Hepatic stellate cell (primary cell): ENCODE data around the gene ACOT13.
"Not testable (repeated sequence)": the region's sequence is repeated elsewhere in the genome, so short reads cannot be mapped to it uniquely, and the experiment has no call there.

Experiments used
- DNase-seq: peaks from one replicate; pipeline ENCODE4 v3.0.0; 2011; ENCODE audit warnings: low spot score

The ACOT13 gene

DNA sequence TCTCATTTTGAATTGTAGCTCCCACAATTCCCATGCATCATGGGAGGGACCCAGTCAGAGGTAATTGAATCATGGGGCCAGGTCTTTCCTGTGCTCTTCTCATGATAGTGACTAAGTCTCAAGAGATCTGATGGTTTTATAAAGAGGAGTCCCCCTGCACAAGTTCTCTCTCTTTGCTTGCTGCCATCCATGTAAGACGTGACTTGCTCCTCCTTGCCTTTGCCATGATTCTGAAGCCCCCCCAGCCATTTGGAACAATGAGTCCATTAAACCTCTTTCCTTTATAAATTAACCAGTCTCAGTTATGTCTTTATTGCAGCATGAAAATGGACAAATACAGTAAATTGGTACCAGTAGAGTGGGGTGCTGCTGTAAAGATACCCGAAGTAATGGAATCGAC, 63.8 kb downstream of the ACOT13 start:
- DNase-seq, result not testable (repeated sequence)

DNA sequence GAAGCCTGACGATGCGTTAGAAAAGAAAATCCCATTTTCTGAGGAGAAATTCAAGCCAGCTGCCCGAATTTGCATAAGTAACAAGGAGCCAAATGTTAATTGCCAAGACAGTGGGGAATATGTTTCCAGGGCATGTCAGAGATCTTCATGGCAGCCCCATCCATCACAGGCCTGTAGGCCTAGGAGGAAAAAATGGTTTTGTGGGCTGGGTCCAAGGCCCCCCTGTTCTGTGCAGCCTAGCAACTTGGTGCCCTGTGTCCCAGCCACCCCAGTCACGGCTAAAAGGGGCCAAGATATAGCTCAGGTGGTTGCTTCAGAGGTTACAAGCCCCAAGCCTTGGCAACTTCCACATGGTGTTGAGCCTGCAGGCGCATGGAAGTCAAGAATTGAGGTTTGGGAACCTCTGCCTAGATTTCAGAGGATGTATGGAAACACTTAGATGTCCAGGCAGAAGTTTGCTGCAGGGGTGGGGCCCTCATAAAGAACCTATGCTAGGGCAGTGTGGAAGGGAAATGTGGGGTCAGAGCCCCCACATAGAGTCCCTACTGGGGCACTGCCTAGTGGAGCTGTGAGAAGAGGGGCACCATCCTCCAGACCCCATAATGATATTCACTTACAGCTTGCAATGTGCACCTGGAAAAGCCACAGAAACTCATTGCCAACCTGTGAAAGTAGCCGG, 64.7 kb downstream of the ACOT13 start:
- DNase-seq, result not testable (repeated sequence)

DNA sequence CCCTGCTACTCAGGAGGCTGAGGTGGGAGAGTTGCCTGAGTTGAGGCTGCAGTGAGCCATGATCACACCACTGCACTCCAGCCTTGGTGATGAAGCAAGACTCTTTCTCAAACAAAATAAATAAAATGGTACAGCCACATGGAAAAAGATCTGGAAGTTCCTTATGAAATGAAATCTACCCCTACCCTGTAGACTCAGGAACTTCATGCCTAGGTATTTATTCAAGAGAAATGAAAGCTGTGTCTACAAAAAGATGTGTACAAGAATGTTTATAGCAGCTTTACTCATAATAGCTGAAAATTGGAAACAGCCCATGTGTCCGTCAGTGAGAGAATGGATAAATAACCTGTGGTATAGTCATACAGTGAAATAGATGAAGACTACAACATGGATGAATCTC, 67.3 kb downstream of the ACOT13 start:
- no peak for DNase-seq

DNA sequence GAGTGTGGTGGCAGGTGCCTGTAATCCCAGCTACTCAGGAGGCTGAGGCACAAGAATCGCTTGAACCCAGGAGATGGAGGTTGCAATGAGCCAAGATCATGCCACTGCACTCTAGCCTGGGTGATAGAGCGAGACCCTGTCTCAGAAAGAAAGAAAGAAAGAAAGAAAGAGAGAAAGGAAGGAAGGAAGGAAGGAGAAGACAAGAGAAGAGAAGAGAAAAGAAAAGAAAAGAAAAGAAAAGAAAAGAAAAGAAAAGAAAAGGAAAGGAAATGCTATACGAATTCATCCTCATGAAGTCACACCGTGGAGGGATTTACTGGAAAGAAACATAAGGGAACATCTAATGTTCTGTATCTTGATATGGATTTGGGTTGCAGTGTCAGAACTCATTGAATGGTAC, 67.8 kb downstream of the ACOT13 start:
- DNase-seq, result not testable (repeated sequence)

DNA sequence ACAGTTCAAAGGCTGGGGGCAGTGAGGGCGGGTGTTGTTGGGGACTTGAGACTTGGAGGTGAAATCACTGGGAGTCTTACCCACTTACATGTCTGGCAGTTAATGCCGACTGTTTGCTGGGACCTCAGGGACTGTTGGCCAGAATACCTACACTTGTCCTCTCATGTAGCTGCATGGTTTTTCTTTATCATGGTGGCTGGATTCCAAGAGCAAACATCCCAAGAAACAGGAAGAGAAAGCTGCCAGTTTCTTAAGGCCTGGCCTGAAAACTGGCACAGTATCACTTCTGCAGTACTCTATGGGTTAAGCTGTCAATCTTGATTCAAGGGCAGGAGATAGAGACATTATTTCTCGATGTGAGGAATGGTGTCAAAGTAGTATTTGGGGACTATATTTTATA, 71.9 kb downstream of the ACOT13 start:
- no peak for DNase-seq

DNA sequence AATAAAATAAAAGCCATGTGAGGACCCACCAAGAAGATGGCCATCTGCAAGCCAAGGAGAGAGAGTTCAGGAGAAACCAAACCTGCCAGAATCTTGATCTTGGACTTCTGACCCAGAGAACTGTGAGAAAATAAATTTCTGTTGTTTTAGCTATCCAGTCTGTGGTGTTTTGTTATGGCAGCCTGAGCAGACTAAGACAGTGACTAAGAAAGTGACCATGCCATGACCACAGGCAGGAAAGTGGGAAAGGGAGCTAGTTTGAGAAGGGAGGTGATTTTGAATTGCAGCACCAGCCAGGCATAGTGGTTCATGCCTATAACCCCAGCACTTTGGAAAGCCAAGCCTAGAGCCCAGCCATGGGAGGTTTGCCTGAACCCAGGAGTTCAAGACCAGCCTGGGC, 74.0 kb downstream of the ACOT13 start:
- DNase-seq, result no peak

DNA sequence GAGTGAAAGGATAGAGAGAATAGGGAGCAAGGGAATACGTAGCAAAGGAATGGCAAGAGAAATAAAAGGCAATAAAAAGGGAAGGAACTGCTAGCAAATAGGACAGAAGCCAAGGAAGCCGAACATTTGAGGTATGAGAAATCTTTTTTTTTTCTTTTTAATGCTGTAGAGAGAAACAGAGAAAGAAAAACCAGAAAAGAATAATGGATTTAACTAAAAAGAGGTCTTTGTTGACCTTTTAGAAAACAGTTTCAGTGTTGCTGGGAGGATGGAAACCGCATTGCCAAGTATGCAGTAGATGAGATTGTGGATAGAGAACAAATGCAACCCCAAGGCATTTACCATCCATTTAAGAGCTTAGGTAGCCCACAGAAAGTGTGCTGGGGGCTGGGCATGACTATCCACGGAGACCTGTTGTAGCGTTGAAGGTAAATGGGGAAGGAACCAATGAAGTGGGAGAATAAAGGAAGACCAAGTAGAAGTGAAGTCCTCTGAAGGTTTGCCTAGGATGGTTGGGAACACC, 75.4 kb downstream of the ACOT13 start:
- DNase-seq, result no peak

DNA sequence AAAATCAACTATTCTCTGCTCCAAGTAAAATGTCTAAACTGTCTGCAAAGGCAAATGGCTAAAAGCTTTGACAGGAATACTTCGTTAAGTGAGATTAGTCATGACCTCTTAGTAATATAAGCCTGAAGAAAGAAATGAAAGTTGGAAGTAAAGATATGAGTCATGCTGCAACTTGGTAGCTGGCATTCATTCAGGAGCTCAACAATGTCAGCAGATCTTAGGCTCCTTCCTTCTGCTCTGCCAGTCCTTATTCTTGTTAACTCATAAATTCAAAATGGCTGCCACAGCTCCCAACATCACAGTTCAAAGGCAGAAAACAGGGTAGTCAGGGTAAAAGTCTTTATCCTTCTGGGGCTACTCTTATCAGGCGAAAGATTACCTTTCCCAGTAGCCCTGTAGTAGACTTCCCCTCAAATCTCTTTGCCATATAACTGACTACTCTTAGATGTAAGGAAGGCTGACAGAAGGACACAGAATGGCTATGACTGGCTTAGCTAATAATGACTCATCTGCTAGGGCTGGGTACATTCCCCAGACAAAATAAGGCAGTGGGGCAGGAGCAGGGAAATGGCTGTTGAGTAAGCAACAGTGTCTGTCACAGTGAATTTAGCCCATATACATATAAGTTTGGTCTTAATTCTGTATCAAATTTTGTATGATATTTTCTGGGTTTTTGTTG, 76.5 kb downstream of the ACOT13 start:
- peak; percentile 78 for DNase-seq

DNA sequence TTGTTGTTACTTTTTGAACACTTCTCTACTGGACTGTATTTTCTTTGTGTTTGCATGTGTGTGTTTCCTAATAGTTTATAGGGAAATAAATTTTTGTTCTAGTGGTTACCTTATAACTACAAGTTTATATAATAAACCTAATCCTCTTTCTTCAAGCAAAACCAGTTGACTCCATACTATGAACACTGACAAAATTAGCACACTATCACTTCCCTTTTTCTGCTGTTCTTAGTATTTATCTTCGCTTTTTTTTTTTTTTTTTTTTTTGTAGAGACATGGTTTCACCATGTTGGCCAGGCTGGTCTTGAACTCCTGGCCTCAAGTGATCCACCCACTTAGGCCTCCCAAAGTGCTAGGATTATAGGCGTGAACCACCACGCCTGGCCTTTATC, 77.1 kb downstream of the ACOT13 start:
- DNase-seq, result no peak

DNA sequence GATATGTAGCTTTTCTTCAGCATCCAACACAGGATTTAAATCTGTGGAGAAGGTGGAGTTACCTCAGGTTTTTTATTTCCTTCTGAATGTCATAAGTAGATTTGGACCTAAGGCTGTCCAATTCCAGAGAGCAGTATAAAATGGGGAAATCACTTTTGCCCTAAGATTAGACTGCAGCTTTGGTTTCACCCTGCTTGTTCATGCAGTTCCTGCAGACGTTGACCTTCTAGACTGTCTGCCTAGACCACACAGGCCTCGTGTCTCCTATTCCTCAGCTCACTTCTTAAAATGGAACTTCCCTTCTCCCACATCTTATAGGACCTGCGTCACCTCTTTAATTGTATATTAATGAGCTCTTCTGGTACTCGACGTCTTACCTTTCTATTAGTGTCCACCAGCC, 78.0 kb downstream of the ACOT13 start:
- DNase-seq, result no peak

DNA sequence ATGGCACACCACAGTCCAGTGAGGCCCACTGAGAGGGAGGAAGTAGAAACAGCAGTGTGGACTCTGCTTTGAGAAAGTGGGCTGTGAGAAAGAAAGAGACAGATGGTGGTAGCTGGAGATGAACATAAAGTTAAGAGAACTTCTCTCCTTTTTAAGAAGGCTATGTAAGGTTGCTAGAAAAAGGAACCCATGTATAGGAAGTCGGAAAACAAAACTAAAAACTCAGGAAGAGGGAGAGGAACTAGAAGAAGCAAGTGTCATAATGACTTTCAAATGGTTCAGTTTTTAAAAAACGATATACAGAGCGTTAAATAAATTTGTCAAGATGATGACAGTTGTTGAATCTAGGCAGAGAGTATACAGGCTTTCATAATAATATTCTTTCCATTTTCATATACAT, 82.4 kb downstream of the ACOT13 start:
- no peak for DNase-seq

DNA sequence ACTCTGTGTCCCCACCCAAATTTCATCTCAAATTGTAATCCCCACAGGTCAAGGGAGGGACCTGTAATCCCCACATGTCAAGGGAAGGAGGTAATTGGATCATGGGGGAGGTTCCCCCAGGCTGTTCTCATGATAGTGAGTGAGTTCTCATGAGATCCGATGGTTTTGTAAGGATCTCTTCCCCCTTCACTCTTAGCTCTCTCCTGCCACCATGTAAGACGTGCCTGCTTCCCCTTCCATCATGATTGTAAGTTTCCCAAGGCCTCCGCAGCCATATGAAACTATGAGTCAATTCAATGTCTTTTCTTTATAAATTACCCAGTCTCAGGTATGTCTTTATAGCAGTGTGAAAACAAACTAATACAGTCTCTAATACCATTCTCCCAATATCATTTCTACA, 84.0 kb downstream of the ACOT13 start:
- DNase-seq, result not testable (repeated sequence)

DNA sequence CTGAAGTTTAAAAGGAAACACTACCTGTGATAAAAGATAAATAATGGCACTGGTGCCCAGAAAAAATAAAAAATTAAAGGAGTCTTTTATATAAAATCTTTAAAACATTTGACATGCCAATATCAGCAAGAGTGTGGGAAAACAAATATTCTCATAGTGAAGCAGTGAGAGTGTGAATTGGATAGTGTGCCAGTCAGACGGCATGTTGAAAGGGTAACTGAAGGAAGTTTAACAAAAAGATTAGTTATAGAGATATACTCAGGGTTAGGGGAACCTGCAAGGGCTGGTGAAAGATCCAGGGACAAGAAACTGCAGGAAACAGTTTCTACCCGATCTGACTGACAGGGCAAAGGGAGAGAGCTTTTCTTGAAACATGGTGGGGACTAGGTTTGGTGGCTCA, 85.6 kb downstream of the ACOT13 start:
- DNase-seq, result no peak

DNA sequence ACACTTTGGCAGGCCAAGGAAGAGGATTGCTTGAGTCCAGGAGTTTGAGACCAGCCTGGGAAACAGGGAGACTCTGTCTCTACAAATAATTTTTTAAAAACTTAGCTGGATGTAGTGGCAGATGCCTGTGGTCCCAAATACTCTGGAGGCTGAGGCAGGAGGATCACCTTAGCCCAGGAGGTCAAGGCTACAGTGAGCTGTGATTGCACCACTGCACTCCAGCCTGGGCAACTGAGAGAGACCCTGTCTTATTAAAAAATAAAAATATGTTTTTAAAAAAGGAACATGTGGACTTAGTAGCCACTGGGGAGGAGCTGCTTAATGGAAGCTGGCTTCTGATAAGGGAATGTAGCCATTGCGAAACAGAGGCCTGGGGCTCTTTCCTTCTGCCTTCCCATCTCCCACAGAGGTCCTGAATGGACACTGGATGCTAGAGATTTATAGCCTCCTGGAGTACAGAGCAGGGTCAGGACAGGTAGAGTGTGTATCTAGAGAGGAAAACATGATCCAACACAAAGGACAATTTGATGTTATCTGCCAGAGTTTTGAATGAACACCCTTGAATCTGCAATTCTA, 86.1 kb downstream of the ACOT13 start:
- DNase-seq, result no peak

DNA sequence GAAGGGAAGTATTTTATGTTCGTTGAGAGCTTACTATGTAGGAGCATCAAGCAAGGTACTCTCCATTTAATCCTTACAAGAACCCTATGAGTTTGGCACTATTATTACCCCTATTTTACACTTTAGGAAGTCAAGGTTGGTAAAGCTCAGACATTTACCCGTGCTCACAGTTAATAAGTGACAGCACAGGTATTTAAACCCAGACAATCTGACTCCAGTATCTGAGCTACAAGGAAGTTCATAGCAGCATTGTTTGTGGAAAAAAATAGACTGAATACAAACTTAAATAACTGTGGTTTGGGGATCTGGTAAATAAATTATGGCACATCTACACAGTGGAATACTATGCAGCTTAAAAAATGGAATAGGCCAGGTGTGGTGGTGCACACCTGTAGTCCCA, 86.7 kb downstream of the ACOT13 start:
- no peak for DNase-seq

DNA sequence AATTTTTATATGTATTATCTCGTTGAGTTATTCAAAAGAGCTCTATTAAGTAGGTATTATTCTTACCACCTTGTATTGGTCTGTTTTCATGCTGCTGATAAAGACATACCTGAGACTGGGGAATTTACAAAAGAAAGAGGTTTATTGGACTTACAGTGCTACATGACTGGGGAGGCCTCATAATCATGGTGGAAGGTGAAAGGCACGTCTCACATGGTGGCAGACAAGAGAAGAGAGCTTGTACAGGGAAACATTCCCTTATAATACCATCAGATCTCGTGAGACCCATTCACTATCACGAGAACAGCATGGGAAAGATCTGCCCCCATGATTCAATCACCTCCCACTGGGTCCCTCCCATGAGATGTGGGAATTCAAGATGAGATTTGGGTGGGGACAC, 87.5 kb downstream of the ACOT13 start:
- not testable (repeated sequence) for DNase-seq
